AG10803 (cell line): ENCODE measurements around the gene GLYATL1B.
"Not testable (repeated sequence)": the region's sequence is repeated elsewhere in the genome, so short reads cannot be mapped to it uniquely, and the experiment has no call there.

ENCODE experiments used
- DNase-seq: peaks from one replicate; pipeline ENCODE4 v3.0.0; 2010; ENCODE audit warnings: low read depth
- H3K4me3 ChIP-seq: 2 replicates; pipeline ENCODE4 v1.5.1; 2011; ENCODE audit warnings: mild to moderate bottlenecking, low read length, control low read depth
- TF ChIP-seq, protein P1 (sequence below): conservative IDR thresholded peaks from 2 replicates; pipeline ENCODE4 v1.5.1; 2011; ENCODE audit warnings: mild to moderate bottlenecking, low read length, control low read depth, inconsistent platforms

GLYATL1B gene

DNA sequence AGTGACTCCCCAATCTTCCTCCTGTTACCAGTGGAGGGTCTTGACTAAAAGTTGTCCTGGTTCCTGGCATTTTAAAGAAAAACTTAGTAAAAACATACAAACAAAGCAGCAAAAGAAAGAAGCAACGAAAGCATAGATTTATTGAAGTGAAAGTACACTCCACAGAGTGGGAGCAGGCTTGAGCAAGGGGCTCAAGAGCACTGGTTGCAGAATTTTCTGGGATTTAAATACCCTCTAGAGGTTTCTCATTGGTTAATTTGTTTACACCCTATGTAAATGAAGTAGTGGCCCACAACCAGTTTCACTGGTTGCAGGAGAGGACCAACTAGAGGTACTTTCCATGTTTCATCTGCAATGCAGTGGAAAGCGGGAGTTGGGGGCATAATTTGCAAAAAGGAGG is 31.7 kb downstream of the GLYATL1B start:
- no peak for DNase-seq
- TF ChIP-seq, protein P1, sequence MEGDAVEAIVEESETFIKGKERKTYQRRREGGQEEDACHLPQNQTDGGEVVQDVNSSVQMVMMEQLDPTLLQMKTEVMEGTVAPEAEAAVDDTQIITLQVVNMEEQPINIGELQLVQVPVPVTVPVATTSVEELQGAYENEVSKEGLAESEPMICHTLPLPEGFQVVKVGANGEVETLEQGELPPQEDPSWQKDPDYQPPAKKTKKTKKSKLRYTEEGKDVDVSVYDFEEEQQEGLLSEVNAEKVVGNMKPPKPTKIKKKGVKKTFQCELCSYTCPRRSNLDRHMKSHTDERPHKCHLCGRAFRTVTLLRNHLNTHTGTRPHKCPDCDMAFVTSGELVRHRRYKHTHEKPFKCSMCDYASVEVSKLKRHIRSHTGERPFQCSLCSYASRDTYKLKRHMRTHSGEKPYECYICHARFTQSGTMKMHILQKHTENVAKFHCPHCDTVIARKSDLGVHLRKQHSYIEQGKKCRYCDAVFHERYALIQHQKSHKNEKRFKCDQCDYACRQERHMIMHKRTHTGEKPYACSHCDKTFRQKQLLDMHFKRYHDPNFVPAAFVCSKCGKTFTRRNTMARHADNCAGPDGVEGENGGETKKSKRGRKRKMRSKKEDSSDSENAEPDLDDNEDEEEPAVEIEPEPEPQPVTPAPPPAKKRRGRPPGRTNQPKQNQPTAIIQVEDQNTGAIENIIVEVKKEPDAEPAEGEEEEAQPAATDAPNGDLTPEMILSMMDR: no peak
- no peak overlapping the region for H3K4me3 ChIP-seq

DNA sequence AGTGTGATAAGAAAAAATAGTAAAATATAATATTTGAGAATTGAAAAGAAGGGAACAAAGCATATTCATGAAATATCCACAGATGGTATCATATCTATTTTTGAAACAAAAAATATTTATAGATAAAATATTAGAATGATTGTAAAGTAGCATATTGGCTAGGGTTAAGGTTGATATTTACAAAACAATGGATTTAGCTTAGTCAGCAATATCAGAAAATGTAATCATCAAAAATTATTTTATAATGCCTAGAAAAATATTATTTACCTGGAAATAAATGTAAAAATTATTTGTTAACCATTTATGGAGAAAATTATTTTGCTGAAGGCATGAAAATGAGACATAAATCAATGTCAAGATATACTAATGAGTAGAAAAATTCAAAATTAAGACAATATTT is 33.7 kb downstream of the GLYATL1B start:
- TF ChIP-seq, protein P1: no peak
- no peak overlapping the region for H3K4me3 ChIP-seq
- DNase-seq: no peak

DNA sequence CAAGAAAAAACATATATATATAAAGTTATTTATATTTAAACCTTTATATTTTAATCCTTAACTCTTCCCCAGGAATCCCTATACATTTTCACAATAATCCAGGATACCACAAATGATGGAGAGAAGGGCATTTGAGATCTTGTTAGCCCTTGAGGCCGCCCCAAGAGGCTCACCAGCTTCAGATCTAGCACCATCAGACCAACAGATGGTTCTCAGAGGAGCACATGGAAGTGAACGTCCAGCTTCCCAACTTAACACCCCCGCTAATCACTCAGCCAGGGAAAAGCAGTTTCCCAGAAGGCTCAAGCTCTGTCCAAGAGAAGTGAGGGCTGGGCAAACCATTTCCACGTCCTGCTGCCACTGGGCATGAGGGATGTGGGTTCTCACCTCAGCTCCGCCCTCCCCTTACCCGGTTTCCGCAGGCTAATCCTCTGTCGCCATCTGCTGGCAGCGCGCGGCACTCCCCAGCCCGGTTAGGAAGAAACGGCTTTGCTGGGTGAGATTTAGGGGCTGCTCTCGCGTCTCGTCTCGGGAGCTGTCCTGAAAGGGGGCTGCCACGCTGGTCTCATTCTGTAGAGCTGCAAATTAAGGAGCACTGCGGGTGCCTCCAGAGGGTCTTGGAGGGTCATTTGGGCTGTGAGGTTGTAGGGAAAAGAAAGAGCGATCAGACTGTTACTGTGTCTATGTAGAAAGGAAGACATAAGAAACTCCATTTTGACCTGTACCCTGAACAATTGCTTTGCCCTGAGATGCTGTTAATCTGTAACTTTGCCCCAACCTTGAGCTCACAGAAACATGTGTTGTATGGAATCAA is 49.7 kb downstream of the GLYATL1B start:
- TF ChIP-seq, protein P1: peak; percentile 97
- H3K4me3 ChIP-seq: no peak overlapping the region
- peak; percentile 70 for DNase-seq

DNA sequence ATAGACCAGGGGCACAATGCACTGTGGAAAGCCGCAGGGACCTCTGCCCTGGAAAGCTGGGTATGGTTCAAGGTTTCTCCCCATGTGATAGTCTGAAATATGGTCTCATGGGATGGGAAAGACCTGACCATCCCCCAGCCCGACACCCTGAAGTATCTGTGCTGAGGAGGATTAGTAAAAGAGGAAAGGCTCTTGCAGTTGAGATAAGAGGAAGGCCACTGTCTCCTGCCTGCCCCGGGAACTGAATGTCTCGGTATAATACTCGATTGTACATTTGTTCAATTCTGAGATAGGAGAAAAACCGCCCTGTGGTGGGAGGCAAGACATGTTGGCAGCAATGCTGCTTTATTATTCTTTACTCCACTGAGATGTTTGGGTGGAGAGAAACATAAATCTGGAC is 50.4 kb downstream of the GLYATL1B start:
- not testable (repeated sequence) for DNase-seq, H3K4me3 ChIP-seq

DNA sequence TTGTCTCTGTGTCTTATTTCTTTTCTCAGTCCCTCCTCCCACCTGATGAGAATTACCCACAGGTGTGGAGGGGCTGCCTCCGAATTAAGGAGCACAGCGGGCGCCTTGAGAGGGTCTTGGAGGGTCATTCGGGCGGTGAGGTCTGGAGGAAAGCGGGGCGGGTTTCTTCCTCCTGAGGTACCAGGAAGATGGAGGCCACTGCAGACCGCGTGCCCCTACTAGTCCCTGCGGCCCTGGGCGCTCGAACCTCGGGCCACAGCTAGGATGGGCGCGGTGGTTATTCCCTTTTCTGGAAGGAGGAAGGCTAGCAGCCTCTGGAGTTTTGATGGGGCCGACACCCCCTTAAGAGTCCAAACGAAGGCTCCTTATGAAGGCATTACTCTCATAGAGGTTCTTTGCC is 51.1 kb downstream of the GLYATL1B start:
- TF ChIP-seq, protein P1: no peak
- H3K4me3 ChIP-seq: no peak overlapping the region
- no peak for DNase-seq

DNA sequence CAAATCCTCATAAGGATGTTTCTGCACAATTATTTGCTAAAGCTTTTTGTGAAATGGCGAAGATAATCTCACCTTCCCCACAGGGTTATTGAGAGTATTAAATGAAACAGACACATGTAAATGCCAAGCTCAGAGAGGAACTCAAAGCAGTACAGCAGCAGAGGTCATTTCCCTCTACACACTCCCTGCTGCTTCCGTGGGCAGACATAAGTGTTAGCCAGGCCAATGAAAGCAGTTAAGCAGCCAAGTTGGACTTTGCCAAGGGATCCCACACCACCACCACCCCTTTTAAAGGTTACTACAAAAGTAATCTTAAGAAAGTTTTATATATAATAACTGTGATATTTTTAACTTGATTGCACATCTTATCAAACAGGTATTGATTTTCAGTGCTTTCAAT is 52.5 kb downstream of the GLYATL1B start:
- TF ChIP-seq, protein P1: no peak
- H3K4me3 ChIP-seq: no peak overlapping the region
- no peak for DNase-seq

DNA sequence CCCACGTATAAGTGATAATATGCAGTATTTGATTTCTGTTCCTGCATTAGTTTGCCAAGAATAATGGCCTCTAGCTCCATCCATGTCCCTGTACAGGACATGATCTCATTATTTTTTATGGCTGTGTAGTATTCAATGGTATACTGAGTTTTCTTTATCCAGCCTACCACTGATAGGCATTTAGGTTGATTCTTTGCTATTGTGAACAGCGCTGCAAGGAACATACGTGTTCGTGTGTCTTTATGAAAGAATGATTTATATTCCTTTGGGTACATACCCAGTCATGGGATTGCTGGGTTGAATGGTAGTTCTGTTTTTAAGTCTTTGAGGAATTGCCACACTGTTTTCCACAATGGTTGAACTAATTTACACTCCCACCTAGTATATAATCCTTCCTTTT is 55.1 kb downstream of the GLYATL1B start:
- no peak overlapping the region for H3K4me3 ChIP-seq
- DNase-seq: no peak
- TF ChIP-seq, protein P1: no peak
